Osteoblast (primary cell): Measurements from ENCODE around the gene MCUR1. TPM values are rescaled to one million over a fixed set of nuclear protein-coding genes. Genes with fewer than 3 reads are reported as not detected.

Experiments used
- DNase-seq: peaks from one replicate; pipeline ENCODE4 v3.0.0; 2011; ENCODE audit warnings: low spot score, mixed read lengths; ENCODE audit not compliant: insufficient read length; ENCODE audit errors: missing footprints
- H2AFZ ChIP-seq: 2 replicates; pipeline ENCODE4 v1.6.0; 2011; ENCODE audit warnings: mild to moderate bottlenecking, low read length
- H3K27ac ChIP-seq: 2 replicates; pipeline ENCODE4 v1.5.1; 2011; ENCODE audit warnings: mild to moderate bottlenecking, low read depth, low read length, moderate library complexity
- H3K27me3 ChIP-seq: 2 replicates; pipeline ENCODE4 v1.6.0; 2012; ENCODE audit warnings: mild to moderate bottlenecking, control low read depth, inconsistent platforms, low read length, moderate library complexity; ENCODE audit not compliant: insufficient read depth
- H3K36me3 ChIP-seq: 2 replicates; pipeline ENCODE4 v1.5.1; 2011; ENCODE audit warnings: mild to moderate bottlenecking, low read length, control low read depth, moderate library complexity; ENCODE audit not compliant: insufficient read depth
- H3K4me1 ChIP-seq: 2 replicates; pipeline ENCODE4 v1.5.1; 2011; ENCODE audit warnings: mild to moderate bottlenecking, low read length, control low read depth, moderate library complexity; ENCODE audit not compliant: insufficient read depth
- H3K4me2 ChIP-seq: 2 replicates; pipeline ENCODE4 v1.6.0; 2011; ENCODE audit warnings: mild to moderate bottlenecking, low read length; ENCODE audit not compliant: insufficient read depth
- H3K4me3 ChIP-seq: fragments of 200-600 bp; sonication (generic); 3 replicates; pipeline ENCODE4 v1.5.1; 2012; ENCODE audit warnings: mild to moderate bottlenecking, low read length, inconsistent platforms; ENCODE audit not compliant: insufficient read depth
- H3K79me2 ChIP-seq: 2 replicates; pipeline ENCODE4 v1.6.0; 2012; ENCODE audit warnings: mild to moderate bottlenecking, low read length, control low read depth, inconsistent platforms; ENCODE audit not compliant: insufficient read depth
- H3K9me3 ChIP-seq: 2 replicates; pipeline ENCODE4 v1.5.1; 2011; ENCODE audit warnings: low read depth, low read length, control low read depth
- H4K20me1 ChIP-seq: 2 replicates; pipeline ENCODE4 v1.6.0; 2012; ENCODE audit warnings: mild to moderate bottlenecking, low read length, control low read depth; ENCODE audit not compliant: insufficient read depth
- CTCF ChIP-seq: IDR thresholded peaks from 2 replicates; pipeline ENCODE4 v1.5.1; 2011; ENCODE audit warnings: mild to moderate bottlenecking, low read depth, low read length, moderate library complexity; ENCODE audit errors: extremely low read depth
- total RNA-seq: library from RNA; depleted of rRNA; stranded (reverse); fragments of >200 nt; gene quantifications from 2 replicates; pipeline ENCODE4 v1.2.3, GENCODE V29; 2012

The MCUR1 gene
- total RNA-seq, 1 donor: 14.8 TPM

- H2AFZ ChIP-seq: no peak overlapping the region
- peaks cover 11% of the 10 kb centered on the region for H3K36me3 ChIP-seq
- H3K4me1 ChIP-seq: peaks cover 17% of the 10 kb centered on the region
- no peaks in the 10 kb centered on the region for H4K20me1 ChIP-seq
- no peak for DNase-seq
- H3K79me2 ChIP-seq: no peaks in the 10 kb centered on the region
- no peaks in the 10 kb centered on the region for H3K9me3 ChIP-seq
- no peaks in the 10 kb centered on the region for H3K27me3 ChIP-seq
- no peak for TF ChIP-seq CTCF
- H3K27ac ChIP-seq: no peak overlapping the region
- no peak overlapping the region for H3K4me2 ChIP-seq
- H3K4me3 ChIP-seq: no peak overlapping the region
Measured at GRCh38 chr6:13796781-13797180, 17.6 kb downstream of the MCUR1 start.

- H3K4me3 ChIP-seq: no peak overlapping the region
- peak overlapping the region; percentile 54 for H3K27ac ChIP-seq
- H4K20me1 ChIP-seq: no peaks in the 10 kb centered on the region
- peaks cover 10% of the 10 kb centered on the region for H3K36me3 ChIP-seq
- H2AFZ ChIP-seq: no peak overlapping the region
- peak; percentile 98 for TF ChIP-seq CTCF
- no peaks in the 10 kb centered on the region for H3K27me3 ChIP-seq
- no peaks in the 10 kb centered on the region for H3K79me2 ChIP-seq
- peaks cover 17% of the 10 kb centered on the region for H3K4me1 ChIP-seq
- H3K4me2 ChIP-seq: no peak overlapping the region
- DNase-seq: peak; percentile 76
- no peaks in the 10 kb centered on the region for H3K9me3 ChIP-seq
Measured at GRCh38 chr6:13795041-13795750, 19.2 kb downstream of the MCUR1 start.

- no peak for TF ChIP-seq CTCF
- Histone ChIP-seq H3K79me2 (no peaks in the 10 kb centered on the region), H3K27ac (peak overlapping the region; percentile 63), H3K4me3 (no peak overlapping the region), H2AFZ (no peak overlapping the region), H3K27me3 (no peaks in the 10 kb centered on the region), H3K4me2 (peak overlapping the region; percentile 21), H3K36me3 (peaks cover 9% of the 10 kb centered on the region), H3K9me3 (no peaks in the 10 kb centered on the region), H4K20me1 (no peaks in the 10 kb centered on the region), H3K4me1 (peaks cover 17% of the 10 kb centered on the region)
- peak; percentile 73 for DNase-seq
Measured at GRCh38 chr6:13794184-13794583, 20.2 kb downstream of the MCUR1 start.

- no peak for DNase-seq
- Histone ChIP-seq H3K4me3 (no peak overlapping the region), H3K36me3 (no peaks in the 10 kb centered on the region), H3K27me3 (no peaks in the 10 kb centered on the region), H3K9me3 (no peaks in the 10 kb centered on the region), H3K4me2 (no peak overlapping the region), H3K4me1 (peaks cover 10% of the 10 kb centered on the region), H3K79me2 (no peaks in the 10 kb centered on the region), H2AFZ (no peak overlapping the region), H4K20me1 (no peaks in the 10 kb centered on the region), H3K27ac (no peak overlapping the region)
- no peak for TF ChIP-seq CTCF
Measured at GRCh38 chr6:13789746-13790145, 24.6 kb downstream of the MCUR1 start.
